Activated T-cell treated with anti-CD3 and anti-CD28 coated beads for 24 hours (primary cell): Measurements from ENCODE around the gene SKOR1.

ENCODE experiments used
- DNase-seq: peaks from one replicate; pipeline ENCODE4 v3.0.0-alpha.2; 2020; ENCODE audit warnings: low read depth

SKOR1 gene

GRCh38 chr15:67832031-67832551, 6.8 kb downstream of the SKOR1 start:
- DNase-seq, result no peak

GRCh38 chr15:67832897-67833709, 7.8 kb downstream of the SKOR1 start:
- no peak for DNase-seq

- no peak for DNase-seq
These were observed 8.6 kb downstream of the SKOR1 start for GRCh38 chr15:67833710-67834511.

- no peak for DNase-seq
These were observed 9.4 kb downstream of the SKOR1 start for GRCh38 chr15:67834581-67835296.

- no peak for DNase-seq
These were observed 10.2 kb downstream of the SKOR1 start for GRCh38 chr15:67835297-67836133.

GRCh38 chr15:67836134-67836455, 10.8 kb downstream of the SKOR1 start:
- DNase-seq, result no peak

GRCh38 chr15:67836477-67836876, 11.2 kb downstream of the SKOR1 start:
- peak; percentile 43 for DNase-seq

- DNase-seq, result no peak
These were observed 11.6 kb downstream of the SKOR1 start for GRCh38 chr15:67836955-67837354.

- no peak for DNase-seq
These were observed 13.6 kb downstream of the SKOR1 start for GRCh38 chr15:67838789-67839332.

GRCh38 chr15:67839499-67839928, 14.2 kb downstream of the SKOR1 start:
- no peak for DNase-seq

GRCh38 chr15:67839929-67840748, 14.8 kb downstream of the SKOR1 start, which contains the start of gene RNU6-1:
Gene RNU6-1 (minus strand): TSS chr15:67840045.
- DNase-seq, result peak; percentile 93

- DNase-seq, result no peak
These were observed 15.6 kb downstream of the SKOR1 start for GRCh38 chr15:67840749-67841512.

GRCh38 chr15:67841513-67841762, 16.1 kb downstream of the SKOR1 start:
- no peak for DNase-seq

- no peak for DNase-seq
These were observed 17.8 kb downstream of the SKOR1 start for GRCh38 chr15:67843092-67843501.

- DNase-seq, result no peak
These were observed 18.5 kb downstream of the SKOR1 start for GRCh38 chr15:67843571-67844387.

- no peak for DNase-seq
These were observed 20.7 kb downstream of the SKOR1 start for GRCh38 chr15:67845974-67846373.

- DNase-seq, result no peak
These were observed 24.2 kb downstream of the SKOR1 start for GRCh38 chr15:67849538-67849937.

GRCh38 chr15:67850336-67850735, 25.0 kb downstream of the SKOR1 start:
- DNase-seq, result no peak
